Hematopoietic multipotent progenitor cell treated with erythropoietin and hydrocortisone succinate and interleukin-3 and kit ligand, for 6 days (in vitro differentiated cells): ENCODE measurements around the gene ADSL.

Experiments used
- DNase-seq: peaks from one replicate; pipeline ENCODE4 v3.0.0-alpha.2; 2015

ADSL gene

GRCh38 chr22:40420341-40421081 is 74.2 kb downstream of the ADSL start:
- DNase-seq: no peak

DNA sequence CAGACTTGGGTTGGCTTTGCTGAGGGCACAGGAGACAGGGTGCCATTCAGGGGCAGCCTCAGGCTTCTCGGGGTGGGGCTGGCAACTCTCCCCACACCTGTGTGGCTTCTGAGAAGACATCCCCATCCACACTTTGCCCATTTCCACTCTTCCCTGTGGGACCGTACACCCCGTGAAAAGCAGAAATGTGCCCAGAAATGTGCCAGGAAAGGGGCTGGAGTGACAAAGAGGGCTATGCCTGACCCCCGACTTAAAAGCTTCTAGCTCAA is 74.7 kb downstream of the ADSL start:
- no peak for DNase-seq

DNA sequence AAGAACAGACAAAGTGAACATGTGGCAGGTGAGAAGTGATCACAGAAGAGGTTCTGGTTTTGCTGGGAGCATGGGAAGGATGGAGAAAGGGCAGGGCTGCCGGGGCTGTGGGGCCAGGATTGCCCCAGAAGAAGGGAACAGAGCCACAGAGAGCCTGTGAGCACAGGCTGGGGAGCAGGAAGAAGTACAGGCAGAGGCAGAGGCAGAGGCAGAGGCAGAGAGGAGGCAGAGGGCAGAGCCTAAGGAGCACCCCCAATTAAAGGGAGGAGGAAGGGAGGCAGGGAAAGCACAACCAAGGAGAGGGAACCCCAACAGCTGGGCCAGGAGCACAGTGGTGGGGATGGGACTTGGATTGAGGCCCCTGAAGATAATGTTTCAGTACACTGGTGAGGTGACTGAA is 75.6 kb downstream of the ADSL start:
- no peak for DNase-seq

- no peak for DNase-seq
These were observed 76.4 kb downstream of the ADSL start for GRCh38 chr22:40422558-40423309.

DNA sequence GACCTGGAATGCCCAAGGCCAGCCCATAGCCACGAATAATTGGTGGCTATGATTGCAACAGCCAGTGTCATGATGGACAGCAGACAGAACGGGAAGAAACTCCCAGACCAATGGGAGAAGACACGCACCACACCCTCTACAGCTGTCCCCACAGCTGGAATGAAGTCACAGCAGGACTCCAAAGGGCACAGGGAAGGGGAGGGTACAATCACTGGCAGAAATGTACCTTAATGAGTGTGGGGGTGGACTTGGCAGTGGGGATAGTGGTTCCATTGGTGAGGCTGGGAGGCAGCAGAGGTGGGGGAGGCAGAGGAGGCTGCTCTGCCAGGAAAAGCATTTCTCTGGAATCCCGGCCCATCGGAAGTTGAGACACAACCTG is 77.0 kb downstream of the ADSL start:
- DNase-seq: no peak

DNA sequence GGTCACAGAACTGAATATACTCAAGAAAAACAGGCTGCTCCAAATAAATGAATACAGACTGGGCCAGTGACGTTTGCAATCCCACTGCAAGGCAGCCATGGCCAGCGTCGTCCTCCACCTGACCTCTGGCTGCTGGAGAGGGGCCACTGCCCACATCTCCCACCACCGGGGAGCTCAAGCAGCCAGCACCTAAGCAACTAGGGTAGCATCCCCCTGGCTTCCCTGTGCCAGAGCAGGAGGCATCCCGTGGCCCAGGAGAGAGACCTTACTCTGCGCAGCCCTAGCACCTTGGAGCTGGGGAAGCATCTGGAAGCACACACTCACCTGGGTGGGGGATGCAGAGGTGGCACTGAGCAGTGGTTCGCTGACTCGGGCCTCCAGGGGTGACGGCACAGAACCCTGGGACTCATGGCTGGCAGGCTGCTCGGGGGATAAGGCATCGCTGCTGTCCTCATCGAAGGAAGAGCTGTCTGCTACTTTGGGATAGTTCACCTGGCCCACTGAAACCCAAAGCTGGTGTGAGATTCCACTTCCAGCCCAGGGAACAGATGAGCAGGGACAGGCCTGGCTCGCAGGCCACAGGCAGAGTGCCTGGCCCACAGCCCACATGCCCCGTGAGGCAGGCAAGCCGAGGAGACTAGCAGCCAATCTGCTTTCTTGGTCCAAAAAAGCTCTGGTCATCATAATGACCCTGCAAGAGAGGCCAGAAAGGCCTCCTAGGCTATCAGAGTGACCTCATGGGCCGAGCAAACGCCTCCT is 77.8 kb downstream of the ADSL start:
- no peak for DNase-seq

GRCh38 chr22:40425082-40425481 is 78.8 kb downstream of the ADSL start:
- no peak for DNase-seq

DNA sequence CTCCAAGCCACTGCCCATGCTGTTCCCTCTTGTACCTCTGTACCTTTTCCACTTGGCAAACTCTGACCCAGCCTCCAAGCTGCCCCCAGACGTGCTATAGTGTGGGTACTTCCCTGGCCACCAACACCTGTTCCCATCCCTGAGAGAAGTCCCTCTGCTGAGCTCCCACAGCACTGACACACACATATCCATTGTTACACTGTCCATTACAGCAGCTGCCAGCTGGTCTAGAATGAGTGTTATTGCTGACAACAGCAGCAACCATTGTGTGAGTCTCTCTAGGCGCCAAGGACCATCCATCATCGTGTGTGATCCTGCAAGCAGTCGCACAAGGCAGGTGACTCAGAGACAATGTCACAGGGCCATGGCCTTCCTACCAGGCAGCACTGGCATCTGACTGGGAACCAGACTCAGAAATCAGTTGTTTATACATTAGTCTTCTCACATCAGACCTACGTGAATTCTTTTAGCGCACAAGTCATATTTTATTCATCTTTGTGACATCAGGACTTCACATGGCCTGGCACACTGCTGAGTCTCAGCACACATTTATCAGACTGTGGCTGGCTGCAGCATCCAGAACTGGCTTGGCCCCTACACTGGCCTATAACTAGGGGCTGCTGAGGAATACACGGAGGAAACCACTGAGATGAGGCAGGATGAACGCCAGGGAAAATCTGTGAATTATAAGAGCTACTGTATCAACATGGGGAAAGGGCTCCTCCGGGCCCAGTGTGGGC is 80.5 kb downstream of the ADSL start:
- no peak for DNase-seq

DNA sequence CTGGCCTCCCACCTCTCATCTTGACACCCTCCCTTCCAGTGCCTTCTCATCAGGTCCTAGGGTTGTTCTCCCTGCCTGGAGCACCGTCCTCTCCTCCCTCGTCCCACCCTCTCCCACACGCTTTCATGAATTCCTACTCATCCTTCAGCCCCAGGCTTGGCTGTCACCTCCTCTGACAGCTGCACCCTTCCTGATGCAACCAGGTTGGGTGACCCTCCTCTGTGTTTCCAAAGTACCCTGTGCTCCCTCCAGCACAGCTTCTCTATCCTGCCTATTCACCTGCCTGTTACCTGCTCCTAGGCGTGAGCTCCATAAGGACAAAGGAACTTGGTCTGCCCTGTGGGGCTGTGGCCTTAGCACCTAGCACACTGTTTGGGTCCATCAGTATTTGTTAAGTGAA is 82.5 kb downstream of the ADSL start:
- DNase-seq: no peak

DNA sequence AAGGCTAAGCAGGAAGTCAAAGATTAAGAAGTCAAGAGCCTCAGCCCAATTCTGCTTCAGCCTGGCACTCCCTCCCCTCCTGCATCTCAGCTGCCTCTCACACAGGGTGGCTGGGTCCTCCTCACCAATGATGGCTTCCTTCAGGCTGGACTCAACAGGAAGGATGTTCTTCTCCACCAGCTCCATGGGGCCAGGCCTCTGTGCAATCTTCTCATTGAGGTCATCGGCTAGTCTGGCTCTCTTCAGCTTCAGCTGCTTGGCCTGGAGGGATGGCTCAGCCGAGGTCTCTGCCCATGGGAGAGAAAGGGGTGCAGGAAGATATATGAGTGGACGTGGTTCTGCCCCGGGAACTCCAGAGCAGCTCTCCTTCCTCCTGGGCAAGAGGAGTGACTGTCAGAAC is 83.2 kb downstream of the ADSL start:
- DNase-seq: no peak

GRCh38 chr22:40430991-40431390 is 84.7 kb downstream of the ADSL start:
- no peak for DNase-seq

DNA sequence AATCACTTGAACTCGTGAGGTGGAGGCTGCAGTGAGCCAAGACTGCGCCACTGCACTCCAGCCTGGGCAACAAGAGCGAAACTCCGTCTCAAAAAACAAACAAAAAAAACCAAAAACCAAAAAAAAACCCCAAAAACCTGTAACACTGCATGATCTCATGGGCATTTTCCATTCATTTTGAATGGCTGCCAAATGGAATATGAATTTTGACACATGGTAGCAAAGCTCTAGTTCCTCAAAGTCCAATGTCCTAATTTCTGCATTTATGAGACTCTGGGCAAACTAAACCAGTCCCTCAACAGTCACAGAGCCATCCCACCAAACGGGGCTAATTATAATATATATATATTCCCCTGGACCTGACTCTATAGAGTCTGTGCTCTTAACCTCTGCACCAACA is 85.9 kb downstream of the ADSL start:
- DNase-seq: no peak

DNA sequence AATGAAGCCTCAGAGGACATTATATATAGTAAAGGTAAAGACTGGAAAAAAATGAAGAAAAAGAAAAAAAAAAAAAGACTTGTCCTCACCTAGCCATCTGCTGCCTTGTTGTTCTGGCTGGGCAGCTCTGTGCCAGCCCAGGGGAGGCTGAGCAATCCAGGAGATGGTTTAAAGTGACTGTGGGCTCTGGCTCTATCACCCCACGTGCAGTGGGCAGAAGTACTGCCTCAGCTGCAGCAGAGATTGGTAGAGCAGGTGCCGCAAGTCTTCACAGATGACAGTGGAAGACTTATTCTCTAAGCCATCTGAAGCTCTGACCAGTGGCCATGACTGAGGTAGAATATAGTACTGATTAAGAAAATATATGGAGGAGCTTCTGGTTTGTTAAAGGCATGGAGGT is 86.3 kb downstream of the ADSL start:
- DNase-seq: no peak

- no peak for DNase-seq
These were observed 87.3 kb downstream of the ADSL start for GRCh38 chr22:40433416-40434090.

- DNase-seq: no peak
These were observed 87.8 kb downstream of the ADSL start for GRCh38 chr22:40434106-40434505.

- DNase-seq: no peak
These were observed 88.4 kb downstream of the ADSL start for GRCh38 chr22:40434745-40435144.

DNA sequence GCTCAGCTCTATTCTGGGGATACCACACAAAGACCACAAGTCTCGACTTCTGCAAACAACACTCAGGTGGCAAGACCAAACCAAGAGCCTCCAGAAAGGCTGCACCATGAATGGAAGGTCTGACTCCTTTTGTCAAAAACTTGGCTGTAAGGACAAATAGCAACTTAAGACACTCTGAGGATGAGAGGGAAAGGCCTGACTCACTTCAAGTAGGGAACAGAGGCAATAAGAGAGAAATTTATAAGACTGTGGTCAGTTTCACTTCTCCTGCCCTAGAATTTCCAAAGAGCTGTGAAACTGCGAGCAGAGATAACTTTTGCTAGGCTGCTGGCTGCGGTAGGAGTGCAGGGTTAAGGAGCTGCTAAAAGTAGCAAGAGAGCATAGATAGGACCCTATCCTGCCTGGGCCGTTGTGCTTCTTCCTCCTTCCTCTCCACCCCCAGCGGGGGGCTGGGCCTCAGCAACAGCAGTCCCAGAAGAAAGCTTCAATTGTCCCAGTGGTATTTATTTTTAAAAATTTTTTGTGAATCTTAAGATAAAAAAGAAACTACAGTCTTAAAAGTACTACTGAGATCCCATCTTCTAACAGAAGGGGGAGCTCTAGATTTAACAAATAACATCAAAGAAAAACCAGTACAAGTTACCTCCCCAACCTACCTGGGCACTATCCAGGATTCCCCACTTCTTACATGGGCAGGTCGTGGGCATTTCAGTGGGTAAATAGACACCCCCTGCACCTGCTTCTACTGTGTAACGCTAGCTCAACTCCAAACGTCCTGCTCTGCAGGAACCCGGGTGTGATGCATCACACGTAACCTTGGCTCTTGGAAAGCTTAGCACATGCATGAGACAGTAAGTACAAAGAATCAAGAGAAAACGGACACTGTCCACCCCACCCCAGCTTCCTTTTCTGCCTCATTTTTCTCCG is 90.5 kb downstream of the ADSL start:
- peak; percentile 91 for DNase-seq
